ENCODE results near the gene SLC12A9. TPM values are rescaled to one million over a fixed set of nuclear protein-coding genes. Genes with fewer than 3 reads are reported as not detected.
"Not testable (repeated sequence)": the region's sequence is repeated elsewhere in the genome, so short reads cannot be mapped to it uniquely, and the experiment has no call there.

Gene SLC12A9
- 52.4 TPM in 2 replicates for total RNA-seq

DNA sequence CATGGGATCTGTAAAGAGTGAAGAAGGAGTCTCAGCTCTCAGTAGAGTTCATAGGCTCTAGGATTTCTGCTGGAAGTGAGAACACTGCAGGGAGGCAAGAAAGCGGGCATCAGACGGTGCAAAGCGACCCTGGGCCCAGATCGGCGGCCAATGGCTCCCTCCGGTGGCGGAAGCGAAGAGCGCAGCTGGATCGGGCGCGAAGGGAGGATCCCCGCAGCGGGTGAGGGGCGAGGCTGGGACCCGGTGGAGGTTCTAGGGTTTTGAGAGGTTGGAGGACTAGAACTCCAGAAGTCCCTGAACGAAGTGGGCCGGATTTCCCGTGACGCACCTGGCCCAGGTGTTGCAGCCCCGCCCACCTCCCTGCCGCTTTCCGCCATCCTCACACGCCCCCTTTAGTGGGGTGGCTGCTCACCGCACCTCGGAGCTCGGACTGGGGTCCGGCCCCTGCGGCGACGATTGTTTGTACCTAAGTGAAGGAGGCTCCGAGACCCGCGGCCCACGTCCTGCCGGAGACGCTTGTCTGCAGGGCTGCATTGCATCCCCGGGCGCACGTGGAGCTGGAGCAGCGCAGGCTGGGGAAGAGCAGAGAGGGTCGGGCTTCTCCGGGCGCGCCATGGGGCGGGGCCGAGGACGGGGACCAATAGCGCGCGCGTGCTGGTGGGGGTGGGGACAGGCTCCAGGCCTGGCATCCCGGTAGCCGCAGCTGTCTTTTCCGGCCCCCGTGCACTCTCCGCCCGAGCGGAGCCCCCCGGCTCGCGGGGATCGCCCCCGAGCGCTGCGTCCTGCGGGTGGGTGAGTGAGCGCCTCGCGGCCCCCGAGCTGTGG is at the start of gene SLC12A9:
TSS of gene SLC12A9 (plus strand) at position 666 of the 825 bp plus-strand sequence. CDS start 1,485 bp downstream, outside the sequence.
- intact Hi-C loops (cut with micrococcal nuclease), result loop anchor here (1.0 to 2.0 kb wide), 15 partner anchors 15 to 751 kb away; partner anchors contain the start of genes AP4M1, FBXO24, GNB2 and LRCH4

GRCh38 chr7:100802951-100803350 is 49.6 kb upstream of the SLC12A9 start:
- intact Hi-C loops (cut with micrococcal nuclease), result loop anchor here (1.0 kb wide), 1 partner anchor 49 kb away; the partner anchor contains the start of gene SLC12A9

DNA sequence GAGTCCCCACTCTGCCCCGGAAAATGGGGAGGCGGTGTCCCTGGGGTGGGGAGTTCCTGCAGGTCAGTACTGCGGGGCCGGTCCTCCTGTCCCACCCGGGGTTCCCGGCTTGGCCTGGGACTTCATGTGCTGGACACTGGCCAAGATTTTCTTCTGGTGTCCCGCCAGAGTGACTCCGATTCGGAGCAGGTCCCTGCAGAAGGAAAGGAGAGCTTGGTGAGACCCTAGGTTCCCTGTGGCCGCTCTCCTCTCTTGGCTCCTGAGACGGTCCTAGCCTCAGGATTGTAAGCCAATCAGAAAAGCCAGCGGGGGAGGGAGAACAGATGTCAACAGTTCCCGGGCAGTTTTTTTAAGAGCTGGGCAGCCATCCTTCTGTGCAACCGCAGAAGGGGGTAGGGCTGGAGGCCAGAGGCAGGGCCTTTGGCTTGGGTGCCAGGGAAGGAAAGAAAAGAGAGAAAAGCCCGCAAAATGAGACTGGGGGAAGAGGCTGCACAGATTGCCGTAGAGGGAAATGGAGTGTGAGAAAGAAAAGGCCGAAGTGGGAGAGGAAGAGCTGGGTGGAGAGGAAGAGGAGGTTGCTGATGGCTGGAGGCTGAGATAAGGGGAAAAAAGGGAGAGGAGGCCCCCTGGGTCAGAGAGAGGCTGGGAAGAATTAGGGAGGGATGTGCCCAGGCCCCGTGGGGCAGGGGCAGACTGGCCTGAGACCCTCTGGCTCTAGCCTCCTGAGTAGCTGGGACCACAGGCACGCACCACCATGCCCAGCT is 48.9 kb upstream of the SLC12A9 start:
- intact Hi-C loops (cut with micrococcal nuclease), result loop anchor here (1.0 kb wide), 1 partner anchor 49 kb away; the partner anchor contains the start of gene SLC12A9

DNA sequence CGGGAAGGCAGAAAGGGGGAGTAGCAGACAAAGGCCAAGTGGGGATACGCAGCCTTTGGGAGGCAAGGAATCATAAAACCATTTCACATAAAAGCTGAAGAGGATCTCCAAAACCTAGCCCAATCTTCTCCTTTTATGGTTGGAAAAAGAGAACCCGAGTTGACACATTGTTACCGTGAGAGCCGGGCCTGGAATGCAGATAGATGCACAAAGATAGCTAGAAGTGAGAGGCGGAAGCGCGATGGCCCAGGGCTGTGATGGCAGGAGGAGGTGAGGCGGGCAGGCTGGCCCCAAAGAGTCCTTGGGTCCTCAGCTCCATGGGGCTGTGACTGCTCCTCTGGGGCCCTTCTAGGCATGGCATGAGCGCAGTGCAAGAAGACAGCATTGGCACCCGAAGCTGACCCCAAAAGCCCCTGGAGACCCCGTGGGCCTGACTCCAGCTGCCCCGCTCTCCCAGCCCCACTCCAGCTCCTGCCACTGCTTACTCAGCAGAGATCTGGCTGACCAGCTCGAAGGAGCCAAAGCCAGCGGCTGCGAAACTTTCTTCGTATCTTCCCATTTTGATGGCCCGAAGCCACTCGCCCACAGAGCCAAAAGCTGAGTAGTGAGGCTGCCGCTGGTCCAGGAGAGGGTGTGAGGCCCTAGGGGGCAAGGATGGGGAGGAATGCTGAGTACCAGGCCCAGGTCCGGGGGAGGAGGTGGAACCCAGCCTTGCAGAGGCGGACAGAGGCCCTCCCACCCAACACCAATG is 47.7 kb upstream of the SLC12A9 start:
- intact Hi-C loops (cut with micrococcal nuclease), result no loop called here

GRCh38 chr7:100806276-100806675 is 46.2 kb upstream of the SLC12A9 start:
- intact Hi-C loops (cut with micrococcal nuclease), result no loop called here

DNA sequence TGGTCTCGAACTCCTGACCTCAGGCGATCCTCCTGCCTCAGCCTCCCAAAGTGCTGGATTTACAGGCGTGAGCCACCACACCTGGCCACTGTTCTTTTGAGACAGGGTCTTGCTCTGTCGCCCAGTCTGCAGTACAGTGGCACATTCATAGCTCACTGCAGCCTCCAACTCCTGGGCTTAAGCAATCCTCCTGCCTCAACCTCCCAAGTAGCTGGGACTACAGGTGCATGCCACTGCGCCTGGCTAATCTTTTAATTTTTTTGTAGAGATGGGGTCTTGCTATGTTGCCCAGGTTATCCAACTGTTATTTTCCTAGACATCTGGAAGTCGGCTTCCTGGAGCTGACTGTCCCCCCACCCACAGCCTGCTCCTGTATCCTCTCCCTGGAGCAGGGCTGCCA is 45.6 kb upstream of the SLC12A9 start:
- intact Hi-C loops (cut with micrococcal nuclease), result not testable (repeated sequence)

- intact Hi-C loops (cut with micrococcal nuclease), result no loop called here
Measured at GRCh38 chr7:100808354-100808875, 44.1 kb upstream of the SLC12A9 start.

- intact Hi-C loops (cut with micrococcal nuclease), result no loop called here
Measured at GRCh38 chr7:100811480-100811879, 41.0 kb upstream of the SLC12A9 start.

DNA sequence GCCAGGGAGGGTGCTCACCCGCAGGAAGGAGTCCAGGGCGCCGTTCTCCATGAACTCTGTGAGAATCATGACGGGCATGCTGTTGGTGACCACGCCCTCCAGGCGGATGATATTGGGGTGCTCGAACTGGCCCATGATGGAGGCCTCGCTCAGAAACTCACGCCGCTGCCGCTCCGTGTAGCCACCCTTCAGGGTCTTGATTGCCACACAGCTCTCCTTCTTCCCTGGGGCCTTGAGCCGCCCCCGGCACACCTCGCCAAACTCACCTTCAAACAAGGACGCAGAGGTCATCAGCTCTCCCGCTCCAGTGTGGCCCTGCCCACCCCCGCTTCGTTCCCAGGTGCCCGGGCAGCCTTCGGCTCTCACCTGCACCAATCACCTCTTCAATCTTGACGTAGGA is 39.8 kb upstream of the SLC12A9 start:
- intact Hi-C loops (cut with micrococcal nuclease), result no loop called here

- intact Hi-C loops (cut with micrococcal nuclease), result not testable (repeated sequence)
Measured at GRCh38 chr7:100816515-100816914, 36.0 kb upstream of the SLC12A9 start.

- intact Hi-C loops (cut with micrococcal nuclease), result no loop called here
Measured at GRCh38 chr7:100817097-100817496, 35.4 kb upstream of the SLC12A9 start.

- intact Hi-C loops (cut with micrococcal nuclease), result no loop called here
Measured at GRCh38 chr7:100818366-100818765, 34.1 kb upstream of the SLC12A9 start.

GRCh38 chr7:100818825-100819224 is 33.7 kb upstream of the SLC12A9 start:
- intact Hi-C loops (cut with micrococcal nuclease), result no loop called here

DNA sequence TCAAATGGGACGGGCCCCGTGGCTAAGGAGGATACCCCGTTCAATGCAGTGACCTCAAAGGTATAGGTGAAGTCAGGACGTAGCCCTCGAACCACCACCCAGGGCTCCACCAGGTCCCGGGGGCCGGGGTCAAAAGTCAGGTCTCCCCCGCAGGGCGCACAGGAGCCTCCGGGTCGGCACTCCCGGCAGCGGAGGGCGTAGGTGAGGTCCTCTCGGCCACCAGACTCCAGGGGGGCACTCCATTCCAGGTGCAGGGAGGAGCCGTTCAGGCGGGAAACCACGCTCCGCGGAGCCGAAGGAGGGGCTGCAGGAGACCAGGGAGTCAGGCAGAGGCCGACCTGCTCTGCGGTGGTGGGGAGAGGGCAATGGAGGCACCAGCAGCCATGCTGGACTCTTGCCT is 32.9 kb upstream of the SLC12A9 start:
- intact Hi-C loops (cut with micrococcal nuclease), result no loop called here

DNA sequence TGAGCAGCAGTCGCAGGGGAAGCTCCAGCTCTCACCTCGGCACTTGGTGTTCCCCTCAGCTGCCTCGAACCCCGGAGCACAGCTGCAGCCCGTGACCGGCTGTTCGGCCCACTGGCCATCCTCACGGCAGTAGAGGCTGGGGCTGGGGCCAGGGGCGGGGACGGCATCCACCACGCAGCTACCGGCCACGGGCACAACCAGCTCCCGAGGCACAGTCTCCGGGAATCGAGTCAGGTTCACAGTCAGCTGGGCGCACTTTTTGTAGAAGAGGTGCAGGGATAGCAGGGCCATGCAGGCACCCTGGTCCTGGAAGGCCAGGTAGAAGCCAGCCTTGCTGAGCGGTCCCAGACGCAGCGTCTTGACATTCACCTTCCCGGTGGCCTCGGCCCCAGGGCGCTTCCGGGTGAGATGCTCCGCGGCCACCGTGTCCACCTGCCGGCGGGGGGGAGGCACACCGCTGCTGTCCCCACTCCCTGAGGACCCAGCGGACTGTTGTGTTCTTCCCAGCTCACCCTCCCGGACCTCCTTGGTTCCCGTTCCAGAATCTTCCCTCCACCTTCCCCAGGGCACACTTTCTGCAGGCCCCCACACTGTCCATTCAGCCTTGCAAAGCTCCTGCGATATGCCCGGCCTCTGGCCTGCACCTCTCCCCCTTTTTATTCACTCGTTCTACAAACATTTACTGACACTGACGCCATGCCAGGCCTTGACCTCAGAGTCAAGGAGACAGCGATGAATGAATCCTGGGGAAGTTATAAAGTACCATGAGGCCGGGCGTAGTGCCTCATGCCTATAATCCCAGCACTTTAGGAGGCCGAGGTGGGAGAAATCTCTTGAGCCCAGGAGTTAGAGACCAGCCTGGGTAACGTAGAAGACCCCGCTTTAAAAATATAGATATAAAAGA is 30.0 kb upstream of the SLC12A9 start:
- intact Hi-C loops (cut with micrococcal nuclease), result no loop called here

DNA sequence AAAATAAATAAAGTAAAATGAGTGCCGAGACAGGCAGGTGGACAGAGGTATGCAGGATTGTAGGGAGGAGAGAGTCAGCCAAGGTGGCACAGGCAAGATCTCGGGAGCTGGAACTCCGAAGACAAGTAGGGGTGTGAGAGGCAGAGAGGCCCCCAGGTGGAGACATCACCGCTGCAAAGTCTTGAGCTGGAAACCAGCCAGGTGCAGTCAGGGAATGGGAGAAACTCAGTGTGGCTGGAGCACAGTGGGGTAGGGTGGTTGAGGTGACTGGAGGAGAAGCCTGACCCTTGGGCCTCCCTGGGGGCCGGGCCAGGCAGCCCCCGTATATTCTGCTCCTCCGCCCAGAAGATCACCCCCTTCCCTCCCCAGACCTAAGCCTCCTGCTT is 29.4 kb upstream of the SLC12A9 start:
- intact Hi-C loops (cut with micrococcal nuclease), result no loop called here

DNA sequence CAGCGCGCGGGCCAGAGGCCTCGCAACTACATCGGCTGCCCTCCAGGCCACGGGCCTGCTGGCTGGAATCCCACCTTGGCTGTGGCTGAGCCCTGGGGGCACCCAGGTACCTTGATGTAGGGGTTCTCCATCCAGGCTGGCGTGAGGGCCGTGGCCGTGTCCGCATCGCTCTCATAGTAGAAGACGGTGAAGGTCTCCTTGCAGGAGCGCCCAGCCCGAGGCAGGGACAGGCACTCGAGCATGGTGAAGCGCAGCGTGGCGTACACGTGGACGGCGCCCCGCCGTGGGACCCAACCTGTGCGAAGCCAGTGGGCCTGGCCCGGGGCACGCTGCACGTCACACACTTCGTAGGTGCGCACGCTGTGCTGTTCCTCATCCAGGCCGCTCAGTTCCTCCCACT is 29.0 kb upstream of the SLC12A9 start:
- intact Hi-C loops (cut with micrococcal nuclease), result no loop called here

- intact Hi-C loops (cut with micrococcal nuclease), result no loop called here
Measured at GRCh38 chr7:100824499-100825214, 27.9 kb upstream of the SLC12A9 start.

DNA sequence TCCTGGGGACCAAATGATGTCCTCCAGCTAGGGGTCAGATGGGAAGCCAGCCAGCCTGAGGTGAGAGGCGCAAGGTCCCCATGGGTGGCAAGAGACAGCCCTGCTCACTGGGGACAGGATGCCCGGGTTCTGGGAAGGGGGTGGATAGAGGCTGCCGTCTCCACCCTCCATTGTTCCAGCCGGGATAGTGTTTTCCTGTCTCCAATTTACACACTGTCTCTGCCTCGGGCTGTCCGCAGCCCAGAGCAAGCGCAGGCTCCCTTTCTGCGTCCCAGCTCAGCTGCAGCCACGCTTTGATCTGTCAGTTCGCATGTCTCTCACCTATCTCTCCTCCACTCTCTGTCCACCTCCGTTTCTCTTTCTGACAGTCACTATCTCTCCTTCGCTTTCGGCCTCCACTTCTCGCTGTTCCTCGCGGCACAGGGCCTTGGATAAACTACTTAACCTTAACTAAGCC is 27.3 kb upstream of the SLC12A9 start:
- intact Hi-C loops (cut with micrococcal nuclease), result no loop called here

Data from T-helper 1 cell treated with Interleukin-12 subunit alpha and Interleukin-12 subunit beta and Interleukin-4 antibody, amounts not matched to agents 30 ng/mL and 1 ng/mL, for 36 hours (primary cell).